HG02623 (cell line): ENCODE measurements around the gene ASAP3.

ENCODE experiments used
- ATAC-seq: cut with Tn5 transposase; IDR thresholded peaks from one replicate; pipeline ENCODE4 v1.9.1; 2021; ENCODE audit warnings: moderate library complexity; ENCODE audit not compliant: unreplicated experiment

Gene ASAP3

DNA sequence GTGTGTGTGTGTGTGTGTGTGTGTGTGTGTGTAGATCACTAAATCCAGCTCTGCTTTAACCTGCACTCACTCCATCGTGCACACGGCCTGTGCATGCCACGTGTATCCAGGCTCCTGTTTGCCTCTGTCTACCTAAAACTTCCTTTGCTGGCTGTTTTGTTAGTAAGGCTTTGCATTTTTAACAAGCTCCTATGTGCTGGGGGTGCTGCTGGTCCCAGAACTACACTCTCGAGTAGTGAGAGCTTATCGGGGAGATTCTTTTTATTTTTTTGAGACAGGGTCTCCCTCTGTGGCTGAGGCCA, 58.8 kb downstream of the ASAP3 start:
- ATAC-seq, result no peak

DNA sequence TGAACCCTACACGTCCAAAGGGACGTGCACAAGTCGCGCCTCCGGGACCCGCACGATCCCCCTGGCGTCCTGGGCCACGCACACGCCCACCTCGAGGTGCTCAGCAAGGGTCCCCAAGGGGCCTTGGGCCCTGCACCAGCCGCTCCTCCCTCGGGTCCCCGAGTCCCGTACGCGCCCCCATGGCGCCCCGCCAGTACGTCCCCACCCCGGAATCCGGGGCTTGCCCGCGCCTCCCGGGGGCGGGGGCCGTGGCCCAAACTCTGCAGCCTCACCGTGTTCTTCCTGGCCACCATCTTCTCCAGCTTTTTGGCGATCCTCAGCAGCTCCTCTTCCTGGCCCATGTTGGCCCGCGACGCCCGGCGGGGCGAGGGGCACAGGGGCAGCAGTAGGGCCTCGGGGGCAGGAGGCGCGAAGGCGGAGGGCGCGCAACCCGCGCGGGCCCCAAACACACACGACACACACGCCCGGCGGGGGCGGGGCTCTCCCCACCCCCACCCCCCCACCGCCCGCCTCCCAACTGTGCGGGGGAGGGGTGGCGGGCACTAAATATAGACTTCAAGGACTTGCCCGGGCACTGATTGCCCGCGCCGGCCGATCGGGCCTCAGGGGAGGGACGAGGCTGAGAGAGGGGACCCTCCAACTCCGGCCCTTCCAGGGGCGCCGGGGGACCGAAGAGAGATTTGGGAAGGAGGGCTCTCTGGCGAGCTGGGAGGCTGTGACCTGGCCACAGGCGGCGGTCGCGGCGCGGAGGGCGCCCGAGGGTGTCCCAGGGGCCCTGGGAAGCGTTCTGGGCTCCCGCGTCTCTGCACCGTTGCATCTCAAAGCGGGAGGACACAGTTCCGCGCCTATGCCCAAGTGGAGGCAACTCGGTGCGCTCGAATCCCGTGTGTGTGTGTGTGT, 59.4 kb downstream of the ASAP3 start, which contains the start of gene TCEA3:
Gene TCEA3, minus strand, starts transcription at position 456 of the 900 bp plus-strand sequence. Its CDS starts 115 bp downstream, at position 341.
- ATAC-seq, result no peak

DNA sequence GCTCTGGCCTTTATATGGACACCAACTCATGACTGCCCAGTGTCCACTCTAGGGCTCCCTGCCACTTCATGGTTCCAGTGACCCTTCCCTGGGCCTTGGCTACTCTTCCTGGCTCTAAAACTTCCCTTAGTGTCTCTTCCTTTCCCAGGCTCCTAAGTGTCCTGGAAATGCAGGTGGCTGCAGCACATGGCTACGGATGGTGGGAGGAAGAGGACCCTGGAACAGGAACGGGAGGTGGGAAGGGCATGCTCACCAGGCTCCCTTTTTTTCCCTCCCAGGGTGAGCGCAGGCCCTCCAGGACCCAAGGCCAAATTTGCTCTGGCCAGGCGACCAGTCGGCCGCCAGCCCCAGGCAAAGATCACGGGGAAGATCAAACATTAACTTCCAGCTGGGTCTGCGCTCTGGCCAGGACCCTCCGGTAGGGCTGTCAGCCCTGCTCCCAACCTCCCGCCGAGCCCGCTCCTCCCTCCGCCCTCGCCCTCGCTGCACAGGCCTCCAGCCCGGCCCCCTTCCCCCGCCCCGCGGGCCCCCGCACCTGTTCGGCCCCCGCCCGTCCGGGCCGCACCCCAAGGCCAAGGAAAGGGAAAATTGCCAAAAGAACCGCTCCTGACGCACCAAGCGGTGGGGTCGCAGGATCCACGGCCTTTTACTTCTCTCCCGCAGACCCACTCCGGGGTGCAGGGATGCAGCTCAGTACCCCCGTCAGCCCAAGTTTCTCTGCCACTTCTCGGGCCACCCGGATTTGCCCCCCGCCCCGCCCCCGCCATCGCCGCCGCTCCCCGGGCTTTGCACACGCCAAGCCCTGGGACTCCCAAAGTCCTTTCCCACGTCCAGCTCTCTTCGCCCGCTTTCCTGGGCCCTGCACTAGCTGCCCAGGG, 60.3 kb downstream of the ASAP3 start:
- ATAC-seq, result no peak

DNA sequence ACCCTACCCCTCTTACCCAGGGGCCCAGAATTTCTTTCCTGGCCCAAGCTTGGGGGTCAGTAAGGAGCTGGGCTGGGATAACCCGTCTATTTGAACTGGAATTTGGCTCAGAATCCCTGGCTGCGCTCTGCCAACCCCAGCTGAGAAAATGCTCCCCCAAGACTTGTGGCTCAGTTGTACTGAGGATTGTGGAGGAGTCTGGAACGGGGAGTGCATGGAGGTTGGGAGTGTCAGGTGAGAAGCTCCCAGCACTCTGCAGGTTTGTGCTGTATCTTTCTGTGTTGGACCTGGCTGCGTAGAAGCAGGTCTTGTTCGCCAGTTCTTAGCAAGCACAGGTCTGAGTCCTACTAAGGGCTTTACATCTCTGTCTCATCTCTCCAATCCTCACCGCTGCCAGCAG, 61.0 kb downstream of the ASAP3 start:
- no peak for ATAC-seq

DNA sequence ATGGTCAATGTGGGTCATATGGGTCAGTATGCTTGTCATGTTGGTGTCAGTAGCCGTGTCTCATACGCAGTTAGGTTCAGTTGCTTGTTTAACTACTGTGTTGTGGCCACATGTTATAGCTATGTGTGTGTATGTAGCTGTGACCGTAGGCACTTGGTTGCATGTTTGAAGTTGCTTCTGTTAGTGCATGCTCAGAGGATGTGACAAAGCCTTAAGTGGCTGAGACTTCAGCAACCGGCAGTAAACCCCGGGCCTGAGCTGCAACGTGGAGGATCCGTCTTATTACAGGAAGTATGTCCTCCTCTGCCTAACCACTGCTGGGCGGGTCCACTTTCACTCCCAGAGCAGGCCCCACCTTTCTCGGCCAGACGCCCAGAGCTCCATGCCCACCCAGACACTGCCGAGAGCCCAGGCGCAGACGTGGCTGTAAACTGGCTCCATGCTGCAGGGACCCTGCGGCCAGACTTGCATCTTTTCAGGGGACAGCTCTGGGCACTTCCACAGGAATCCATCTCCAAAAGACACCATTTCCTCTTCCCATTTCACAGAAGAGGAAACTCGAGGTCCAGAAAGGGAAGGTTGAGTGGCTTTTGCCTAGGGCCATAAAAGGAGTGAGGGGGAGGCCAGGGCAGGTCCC, 61.6 kb downstream of the ASAP3 start:
- ATAC-seq, result no peak

DNA sequence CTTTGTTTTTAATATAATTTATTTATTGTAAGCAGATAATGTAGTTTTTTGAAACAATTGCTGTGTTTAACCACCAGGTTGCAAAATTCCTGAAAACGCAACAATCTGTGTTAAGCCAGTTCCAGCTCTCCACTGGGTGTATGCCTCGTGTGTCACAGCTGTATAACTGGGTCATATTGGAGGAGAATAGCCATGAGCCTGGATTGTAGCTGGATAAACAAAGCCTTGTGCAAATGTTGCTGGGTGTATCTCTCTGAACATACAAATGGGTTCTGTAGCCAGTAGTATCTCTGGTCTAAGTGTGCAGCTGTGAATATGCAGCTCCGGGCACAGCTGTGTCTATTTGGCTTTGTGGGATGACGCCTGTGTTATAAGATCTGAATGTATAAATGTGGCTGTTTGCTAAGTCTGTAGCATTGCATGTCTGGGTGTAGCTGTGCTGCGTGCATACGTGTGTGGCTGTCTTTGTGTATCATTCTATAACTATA, 62.2 kb downstream of the ASAP3 start:
- no peak for ATAC-seq

DNA sequence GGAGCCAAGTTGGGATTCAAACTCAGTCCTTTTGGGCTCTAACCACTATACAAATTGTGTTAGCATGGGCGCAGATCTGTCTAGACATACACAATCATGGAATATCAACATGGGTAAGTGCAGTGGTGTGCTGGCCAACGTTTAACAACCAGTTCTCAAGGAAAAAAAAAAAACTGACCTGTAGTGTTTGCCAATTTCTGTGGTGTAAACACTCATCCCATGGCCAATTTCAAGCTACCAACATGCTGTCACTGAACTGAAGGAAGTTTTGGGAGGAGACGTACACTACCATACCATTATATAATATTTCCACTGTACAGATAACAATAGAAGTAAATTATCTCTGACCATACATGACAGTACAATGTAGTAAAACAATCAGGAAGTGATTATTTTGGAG, 62.6 kb downstream of the ASAP3 start:
- no peak for ATAC-seq

DNA sequence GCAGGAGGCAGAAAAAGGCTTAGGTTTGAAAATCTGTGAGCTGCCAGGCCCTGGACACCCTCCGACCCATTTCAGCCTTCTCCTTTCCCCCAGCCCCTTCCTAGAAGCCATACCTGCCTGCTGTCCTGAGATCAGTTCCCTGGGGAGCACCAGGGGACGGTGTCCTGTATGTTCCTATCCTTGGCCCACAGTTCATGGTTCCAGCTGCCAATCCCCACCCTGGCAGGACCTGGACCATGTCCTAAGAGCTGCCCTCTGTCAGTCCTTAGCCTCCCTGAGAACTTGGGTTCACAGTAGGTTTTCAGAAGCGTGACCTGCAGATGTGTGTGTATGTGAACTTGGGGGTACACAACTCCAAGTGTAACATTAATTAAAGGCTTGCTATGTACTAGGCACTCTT, 63.2 kb downstream of the ASAP3 start:
- no peak for ATAC-seq

DNA sequence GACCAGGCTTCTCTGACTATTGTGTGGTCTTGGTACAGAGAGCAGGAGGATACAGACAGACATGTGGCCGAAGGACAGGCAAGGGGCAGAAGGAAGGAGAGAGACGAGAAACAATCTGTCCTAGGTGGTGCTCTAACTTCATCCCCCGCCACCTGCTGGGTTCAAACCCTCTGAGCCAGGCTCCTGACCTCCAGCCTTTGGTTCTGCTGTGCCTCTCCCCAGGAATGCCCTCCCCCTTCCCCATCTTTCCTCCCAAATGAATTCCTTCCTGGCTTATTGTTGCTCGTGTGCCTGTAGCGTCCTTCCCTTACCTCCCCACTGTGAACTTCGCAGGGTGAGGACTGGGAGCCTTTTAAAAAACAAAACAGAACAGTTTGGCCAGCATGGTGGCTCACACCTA, 64.8 kb downstream of the ASAP3 start:
- ATAC-seq, result no peak

DNA sequence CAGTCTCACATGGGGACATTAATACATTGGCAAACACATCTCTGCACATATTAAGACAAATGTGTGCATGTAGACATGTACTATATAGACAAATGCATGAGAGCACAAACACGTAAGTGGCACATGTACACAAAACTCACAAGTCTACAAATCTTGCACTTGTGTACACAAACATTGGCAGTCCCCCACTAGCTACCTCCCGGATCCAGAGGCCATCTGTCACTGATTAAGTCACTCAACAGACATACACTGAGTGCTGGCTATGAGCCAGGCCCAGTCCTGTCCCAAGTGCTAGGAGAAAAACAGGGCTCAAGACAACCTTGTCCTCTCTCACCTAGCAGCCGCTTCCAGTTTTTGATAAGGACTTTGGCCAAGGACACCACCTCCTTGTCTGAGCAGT, 66.4 kb downstream of the ASAP3 start:
- ATAC-seq, result no peak

DNA sequence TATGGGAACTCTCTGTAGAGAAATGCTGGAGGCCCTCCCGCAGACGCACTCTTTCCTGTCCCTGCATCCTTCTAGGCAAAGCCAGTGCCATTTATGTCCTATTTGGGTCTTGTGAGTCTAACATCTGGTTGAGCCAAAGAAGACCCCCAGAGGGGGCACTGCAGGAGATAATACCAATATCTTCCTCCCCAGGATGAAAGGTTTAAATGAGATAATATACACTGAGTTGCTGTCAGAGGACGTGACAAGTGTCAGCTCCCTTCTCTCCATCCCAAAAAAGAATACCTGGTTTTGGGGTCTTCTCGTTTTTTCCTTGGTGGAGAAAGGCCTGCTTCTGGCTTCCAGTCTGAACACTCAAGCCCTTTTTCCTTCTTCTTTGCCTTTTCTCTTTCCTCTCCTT, 67.0 kb downstream of the ASAP3 start:
- no peak for ATAC-seq

DNA sequence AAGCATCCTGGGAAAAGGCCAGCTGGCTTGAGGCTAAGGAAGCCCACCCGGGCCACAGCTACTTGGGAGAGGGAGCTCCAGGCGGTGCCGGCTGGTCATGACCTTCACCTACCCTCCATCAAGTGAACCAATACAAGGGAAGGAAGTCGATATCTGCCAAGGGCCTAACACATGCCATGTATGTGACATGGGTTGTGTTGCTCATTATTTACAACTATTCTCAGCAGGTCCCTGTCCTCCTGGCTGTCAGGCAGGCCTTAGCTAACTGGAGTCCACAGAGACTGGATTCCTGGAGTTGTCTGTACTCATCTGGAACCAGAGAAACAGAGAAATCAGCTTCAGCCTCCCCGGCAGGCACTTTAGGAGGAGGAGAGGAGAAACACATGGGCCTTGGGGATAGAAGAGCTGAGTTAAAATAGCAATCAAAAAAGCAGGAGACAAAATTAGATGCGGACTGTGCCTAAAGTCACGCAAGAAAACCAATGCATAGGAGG, 75.1 kb downstream of the ASAP3 start:
- ATAC-seq, result no peak

DNA sequence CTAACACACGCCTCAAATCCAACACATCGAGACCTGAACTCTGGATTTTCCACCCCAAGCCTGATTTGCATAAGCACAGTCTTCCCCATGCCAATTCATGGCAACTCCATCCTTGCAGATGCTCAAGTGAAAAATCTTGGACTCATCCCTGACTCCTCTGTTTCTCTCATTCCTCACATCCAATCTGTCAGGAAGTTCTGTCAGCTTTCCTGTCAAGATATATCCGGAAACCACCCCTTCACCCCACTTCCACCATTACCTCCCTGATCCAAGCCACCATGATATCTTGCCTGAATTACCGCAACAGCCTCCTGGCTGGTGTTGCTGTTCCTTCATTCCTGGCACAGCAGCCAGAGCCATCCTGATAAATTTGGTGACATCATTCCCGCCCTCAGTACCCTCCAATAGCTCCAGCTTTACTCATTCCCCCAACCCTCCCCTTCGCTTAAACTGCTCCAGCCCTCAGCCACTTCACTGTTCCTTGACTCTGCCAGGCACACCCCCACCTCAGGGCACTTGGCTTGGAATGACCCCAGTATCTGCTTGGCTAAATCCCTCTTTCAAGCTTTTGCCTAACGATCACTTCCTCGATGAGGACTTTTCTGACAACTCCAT, 76.9 kb downstream of the ASAP3 start:
- ATAC-seq, result no peak

DNA sequence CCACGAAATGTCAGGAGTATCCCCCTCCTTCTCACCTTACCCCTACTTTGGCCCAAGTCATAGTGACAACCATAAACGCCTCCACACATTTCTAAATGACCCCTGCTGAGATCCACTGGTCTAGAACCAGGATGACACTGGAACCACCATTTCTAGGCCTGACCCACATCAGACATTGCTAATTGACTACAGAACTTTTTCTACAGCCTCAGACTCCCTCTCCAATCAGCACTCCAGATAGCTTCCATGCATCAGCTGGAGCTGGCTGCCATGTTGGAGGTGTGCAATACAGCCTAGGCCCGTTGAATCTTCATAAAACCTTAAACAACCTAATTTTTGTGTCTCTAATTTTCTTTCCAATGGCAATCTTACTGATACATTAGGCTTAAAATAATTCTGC, 78.0 kb downstream of the ASAP3 start:
- no peak for ATAC-seq

DNA sequence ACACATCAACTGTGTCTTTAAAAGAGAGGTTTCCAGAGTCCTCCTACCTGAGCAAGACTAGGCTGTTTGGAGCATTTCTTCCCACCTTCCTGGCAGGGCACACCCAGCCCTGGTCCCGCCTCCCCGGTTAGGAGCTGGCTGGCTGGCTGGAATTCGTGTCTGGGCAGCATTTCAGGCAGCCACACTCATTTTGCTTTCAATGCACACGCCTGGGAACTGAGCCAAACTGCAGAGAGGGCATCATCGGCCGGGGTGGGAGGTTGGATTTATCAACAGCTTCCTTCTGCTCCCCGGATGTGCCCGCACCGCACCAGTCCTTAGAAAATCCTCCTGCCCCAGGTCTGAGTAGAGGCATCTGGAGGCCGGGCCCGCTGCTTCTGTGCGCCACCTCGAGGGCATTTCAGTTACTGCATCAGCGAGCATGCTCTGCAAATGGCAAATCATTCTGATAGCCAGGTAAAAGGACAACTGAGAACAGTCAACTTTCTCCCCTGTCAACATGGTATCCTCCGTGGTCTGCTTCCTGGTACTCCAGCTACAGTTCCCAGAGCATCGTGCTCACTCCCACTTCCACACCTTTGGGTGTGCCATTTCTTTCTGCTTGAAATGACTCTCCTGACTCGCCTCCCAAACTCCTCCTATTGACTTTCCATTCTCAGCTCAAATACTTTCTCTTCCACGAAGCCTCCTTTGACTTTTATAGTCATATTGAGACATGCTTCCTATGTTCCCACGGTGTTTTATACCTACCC, 80.1 kb downstream of the ASAP3 start:
- no peak for ATAC-seq

DNA sequence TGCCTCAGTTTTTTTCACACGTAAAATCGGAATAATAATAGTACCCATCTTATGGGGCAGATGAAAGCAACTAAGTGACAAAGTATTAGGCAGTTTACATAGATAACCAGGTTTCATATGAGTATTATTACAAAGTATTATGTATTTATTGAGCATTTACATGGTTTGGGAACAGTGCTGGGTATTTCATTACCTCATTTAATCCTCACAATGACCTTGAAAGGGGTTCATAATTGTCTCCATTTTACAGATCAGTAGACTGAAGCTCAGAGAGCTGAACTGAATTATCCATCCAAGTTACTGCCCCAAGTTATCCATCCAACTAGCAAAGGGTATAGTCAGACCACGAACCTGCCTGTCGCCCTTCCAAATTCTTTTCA, 80.6 kb downstream of the ASAP3 start:
- no peak for ATAC-seq

DNA sequence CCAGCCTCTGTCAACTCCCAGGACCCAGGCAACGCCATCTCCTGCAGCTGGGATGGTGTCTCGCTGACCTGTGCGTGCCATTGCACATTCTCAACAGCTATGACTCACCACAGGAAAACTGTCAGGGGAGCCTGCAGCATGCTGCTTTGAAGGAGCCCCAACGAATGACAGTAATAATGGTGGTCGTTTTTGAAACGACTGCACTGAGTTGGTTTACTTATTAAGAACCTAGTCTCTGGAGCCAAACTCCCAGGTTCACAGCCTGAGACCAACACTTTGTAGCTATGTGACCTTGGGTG, 81.0 kb downstream of the ASAP3 start:
- ATAC-seq, result no peak

DNA sequence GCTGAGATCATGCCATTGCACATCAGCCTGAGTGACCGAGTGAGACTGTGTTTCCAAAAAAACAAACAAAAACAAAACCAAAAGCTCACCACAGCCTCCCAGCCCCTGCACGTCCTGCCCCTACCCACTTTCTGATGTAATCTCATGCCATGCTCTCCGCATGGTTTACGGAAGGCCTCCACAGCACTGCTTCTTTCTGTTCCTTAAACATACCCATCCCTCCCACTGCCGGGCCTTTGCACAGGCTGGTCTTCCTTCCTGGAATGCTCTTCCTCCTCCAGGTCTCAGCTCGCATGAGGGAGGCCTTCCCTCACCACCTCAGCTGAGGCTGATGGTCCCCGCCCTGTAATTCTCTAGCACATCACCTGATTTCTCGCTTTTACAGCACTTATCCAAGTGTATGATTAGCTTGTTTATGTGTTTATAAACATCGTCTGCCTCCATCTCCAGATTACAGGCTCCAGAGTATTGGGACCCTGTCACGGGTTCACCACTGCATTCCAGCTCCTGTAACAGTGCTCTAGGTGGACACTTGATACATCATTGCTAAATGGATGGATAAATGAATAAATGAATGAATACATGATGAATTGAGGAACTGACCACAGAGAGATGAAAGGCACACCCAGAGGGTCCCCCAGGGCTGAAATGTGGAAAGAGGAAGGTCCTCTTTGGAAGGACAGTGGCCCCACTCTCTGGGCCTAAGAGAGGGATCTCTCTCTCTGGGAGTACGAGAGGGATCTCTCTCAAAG, 81.5 kb downstream of the ASAP3 start:
- no peak for ATAC-seq

DNA sequence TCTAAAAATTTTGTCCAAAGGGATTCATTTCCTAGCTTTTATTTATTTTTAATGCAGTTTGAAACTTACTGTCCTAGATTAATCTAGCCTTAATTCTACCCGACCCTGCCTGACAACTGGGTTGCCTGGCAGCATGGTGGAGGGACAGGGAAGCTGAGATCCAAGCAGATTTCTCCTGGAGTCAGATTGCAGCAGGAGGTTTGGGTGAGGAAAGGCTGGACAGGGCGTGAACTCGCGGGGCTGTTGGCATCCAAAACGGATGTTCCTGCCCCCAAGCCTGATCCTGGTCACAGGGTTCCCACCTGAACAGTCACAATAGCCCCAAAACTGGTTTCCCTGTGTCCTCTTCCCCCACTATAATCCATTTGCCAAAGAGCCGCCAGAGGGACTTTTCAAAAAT, 82.7 kb downstream of the ASAP3 start:
- no peak for ATAC-seq
